GM19455 (cell line): ENCODE results near the gene VSIG10.
A peak's percentile ranks its signal among the peaks of the same experiment; 100 is the strongest.
"Not testable (repeated sequence)": the region's sequence is repeated elsewhere in the genome, so short reads cannot be mapped to it uniquely, and the experiment has no call there.

Experiments
- ATAC-seq: cut with Tn5 transposase; IDR thresholded peaks from one replicate; pipeline ENCODE4 v1.9.1; 2021; ENCODE audit not compliant: unreplicated experiment

Gene VSIG10, protein sequence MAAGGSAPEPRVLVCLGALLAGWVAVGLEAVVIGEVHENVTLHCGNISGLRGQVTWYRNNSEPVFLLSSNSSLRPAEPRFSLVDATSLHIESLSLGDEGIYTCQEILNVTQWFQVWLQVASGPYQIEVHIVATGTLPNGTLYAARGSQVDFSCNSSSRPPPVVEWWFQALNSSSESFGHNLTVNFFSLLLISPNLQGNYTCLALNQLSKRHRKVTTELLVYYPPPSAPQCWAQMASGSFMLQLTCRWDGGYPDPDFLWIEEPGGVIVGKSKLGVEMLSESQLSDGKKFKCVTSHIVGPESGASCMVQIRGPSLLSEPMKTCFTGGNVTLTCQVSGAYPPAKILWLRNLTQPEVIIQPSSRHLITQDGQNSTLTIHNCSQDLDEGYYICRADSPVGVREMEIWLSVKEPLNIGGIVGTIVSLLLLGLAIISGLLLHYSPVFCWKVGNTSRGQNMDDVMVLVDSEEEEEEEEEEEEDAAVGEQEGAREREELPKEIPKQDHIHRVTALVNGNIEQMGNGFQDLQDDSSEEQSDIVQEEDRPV

DNA sequence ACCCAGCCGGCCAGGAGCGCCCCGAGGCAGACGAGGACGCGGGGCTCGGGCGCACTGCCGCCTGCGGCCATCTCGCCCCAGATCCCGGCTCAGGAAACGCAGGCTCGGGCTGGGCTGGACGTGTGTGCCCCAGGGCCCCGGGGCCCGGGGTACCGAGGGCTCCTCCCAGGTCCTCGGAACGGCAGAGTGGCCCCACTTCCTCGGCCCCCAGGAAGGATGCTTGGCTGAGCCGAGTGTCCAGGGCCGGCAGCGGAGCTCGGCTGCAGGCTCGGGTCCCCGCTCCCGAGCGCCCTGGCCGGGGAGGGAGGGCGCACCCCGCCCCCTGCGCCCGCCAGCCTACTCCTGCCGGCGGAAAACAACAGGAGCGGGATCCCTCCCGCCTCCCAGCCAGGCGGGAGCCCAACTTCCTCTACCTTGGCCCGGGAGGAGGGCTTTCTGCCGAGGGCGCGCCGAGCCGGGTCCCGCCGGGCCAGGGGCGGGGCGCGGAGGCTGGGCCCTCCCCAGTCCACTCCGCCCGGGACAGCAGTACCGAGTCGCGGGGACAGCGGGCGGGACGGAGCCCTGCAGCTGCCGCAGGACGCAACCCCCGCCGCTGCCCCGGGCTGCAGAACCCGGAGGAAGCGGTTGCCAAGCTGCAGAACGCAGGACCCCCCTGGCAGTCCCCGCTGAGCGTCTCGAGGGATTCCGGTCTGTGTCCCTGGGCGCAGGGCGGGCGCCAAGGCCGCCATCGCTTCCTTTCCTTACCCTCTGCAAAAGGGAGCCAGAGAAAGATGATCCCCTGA, at the start of gene VSIG10:
Gene VSIG10, minus strand, starts transcription at position 411 of the 782 bp plus-strand sequence. Its CDS starts 340 bp downstream, at position 71.
- ATAC-seq = no peak

DNA sequence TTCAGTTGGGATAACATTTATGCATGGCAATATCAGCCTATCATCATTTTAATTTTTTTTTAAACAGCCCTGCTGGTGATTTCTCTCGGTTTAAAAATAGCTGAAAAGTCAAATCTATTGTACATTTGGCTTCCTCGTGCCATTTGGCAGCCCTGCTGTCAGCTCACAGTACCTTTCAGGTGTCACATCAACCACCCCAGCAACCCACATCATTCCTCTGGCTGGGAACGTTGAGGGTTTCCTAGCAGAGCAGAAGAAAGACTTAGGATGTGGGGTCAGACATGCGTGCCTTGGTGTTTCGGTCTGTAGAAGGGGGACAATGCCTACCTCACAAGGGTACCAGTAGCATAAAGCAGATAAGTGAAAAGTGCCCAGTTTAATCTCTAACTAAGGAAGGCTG, 47.9 kb upstream of the VSIG10 start:
- no peak for ATAC-seq

- no peak for ATAC-seq
Measured at GRCh38 chr12:118150625-118151024, 46.8 kb upstream of the VSIG10 start.

DNA sequence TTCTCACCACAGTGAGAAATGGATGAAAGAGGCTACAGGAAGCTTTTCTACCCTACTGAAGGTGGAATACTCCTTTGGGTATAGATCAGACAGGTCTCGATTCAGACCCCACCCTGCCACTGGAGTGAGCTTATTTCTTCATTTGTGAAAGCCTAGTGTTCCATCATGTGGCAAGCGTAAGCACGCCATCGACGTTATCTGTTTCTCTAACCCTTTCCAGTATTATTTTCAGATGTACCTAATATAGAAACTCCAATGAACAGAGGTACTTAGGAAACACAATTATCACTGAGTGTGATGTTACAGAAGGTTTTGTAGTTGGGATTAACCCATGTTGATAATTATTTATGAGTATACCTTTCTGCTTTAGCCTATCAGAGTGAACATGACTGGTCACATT, 44.5 kb upstream of the VSIG10 start:
- no peak for ATAC-seq

- no peak for ATAC-seq
Measured at GRCh38 chr12:118145798-118146156, 42.0 kb upstream of the VSIG10 start.

DNA sequence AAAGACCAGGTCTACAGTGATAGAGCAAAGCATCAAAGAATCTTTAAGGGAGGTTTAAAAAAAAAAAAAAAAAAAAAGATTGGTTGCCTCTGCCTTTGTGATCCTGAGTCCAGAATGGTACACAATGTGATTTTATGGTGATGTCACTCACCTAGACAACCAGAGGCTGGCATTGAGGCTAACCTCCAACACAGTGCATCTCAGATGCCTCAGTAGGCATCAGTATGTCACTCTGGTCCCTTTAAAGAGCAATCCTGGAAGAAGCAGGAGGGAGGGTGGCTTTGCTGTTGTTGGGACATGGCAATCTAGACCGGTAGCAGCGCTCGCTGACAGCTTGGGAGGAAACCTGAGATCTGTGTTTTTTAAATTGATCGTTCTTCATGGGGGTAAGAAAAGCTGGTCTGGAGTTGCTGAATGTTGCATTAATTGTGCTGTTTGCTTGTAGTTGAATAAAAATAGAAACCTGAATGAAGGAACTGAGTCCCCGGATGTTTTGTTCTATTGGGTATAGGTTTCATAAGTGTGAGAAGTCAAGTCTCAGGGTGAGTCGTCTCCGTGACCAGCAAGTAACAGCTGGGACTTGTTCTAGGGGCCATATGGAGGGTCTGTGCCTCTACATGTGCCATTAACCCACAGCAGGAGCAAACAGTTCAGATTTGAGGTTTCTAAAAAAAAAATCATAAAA, 41.4 kb upstream of the VSIG10 start:
- ATAC-seq = no peak

DNA sequence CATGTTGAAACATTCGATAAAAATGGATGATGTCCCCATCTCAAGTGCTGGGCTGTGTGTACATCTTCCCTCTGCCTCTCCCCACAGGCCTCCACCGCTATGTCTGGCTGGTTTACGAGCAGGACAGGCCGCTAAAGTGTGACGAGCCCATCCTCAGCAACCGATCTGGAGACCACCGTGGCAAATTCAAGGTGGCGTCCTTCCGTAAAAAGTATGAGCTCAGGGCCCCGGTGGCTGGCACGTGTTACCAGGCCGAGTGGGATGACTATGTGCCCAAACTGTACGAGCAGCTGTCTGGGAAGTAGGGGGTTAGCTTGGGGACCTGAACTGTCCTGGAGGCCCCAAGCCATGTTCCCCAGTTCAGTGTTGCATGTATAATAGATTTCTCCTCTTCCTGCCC, 40.7 kb upstream of the VSIG10 start:
- no peak for ATAC-seq

- no peak for ATAC-seq
Measured at GRCh38 chr12:118140825-118141224, 37.0 kb upstream of the VSIG10 start.

DNA sequence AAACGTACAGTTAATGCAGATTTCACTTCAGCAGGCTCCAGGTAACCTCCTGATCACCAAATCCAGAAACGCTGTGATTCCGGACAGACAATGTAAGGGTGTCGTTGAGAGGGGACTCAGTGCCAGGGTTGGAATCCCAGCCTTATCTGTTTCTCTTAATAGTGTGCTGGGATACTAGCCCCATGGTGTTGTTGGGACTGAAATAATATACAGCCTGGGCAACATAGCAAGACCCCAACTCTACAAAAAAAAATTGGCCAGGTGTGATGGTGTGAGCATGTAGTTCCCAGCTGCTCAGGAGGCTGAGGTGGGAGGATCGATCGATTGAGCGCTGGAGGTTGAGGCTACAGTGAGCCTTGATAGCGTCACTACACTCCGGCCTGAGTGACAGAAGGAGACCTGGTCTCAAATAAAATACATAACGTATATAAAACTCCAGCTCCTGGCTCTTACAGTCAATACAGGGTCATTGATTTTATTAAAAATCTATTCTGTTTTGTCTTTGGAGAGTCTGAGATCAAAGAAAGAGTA, 33.4 kb upstream of the VSIG10 start:
- ATAC-seq = no peak

DNA sequence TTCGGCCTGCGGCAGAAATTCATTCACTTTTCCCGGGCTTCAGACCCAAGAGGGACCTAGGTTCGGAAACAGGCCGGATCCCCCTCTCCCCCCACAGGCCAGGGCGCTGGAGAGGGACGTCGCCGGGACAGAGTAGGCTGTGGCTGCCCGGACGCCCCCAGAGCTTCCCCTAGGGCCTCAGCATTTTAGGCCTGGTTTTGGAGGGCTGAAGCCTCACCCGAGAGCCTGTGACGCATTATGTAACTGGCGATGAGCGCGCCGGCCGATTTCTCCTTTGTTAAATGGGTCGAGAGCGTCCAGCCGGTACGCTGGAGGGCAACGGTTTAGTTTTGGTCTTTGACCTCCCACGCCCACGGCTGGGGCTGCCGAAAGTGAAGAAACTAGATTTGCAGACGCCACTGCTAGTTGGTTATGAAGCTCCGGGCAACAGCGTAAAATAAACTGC, 32.8 kb upstream of the VSIG10 start:
- ATAC-seq = peak; percentile 45

DNA sequence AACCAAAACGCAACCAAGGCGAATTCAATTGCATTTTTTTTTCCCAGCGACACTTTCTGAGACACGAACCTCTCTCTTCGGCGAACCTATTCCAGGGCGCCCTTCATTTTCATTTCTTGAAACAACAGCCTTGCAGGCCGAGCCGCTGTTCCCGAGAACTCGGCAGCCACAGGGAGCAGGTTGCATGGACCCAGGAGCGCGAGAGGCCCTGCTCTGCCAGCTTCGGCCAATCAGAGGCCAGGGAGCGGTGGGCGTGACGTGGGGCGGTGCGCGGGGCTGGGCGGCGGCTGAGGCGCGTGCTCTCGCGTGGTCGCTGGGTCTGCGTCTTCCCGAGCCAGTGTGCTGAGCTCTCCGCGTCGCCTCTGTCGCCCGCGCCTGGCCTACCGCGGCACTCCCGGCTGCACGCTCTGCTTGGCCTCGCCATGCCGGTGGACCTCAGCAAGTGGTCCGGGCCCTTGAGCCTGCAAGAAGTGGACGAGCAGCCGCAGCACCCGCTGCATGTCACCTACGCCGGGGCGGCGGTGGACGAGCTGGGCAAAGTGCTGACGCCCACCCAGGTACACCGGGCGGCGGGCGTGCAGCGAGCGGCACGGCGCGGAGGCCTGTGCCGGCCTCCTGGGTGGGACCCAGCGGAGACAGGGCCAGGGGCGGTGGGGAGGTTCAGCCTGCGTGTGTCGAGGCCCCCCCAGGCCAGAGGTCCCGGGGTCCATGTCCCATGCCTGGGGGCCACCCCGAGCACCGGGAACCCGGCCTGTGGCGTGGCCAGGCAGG, 32.2 kb upstream of the VSIG10 start, which contains the start of gene PEBP1:
Gene PEBP1, plus strand, starts transcription at position 337 of the 771 bp plus-strand sequence. Its CDS starts 86 bp downstream, at position 423.
- peak; percentile 96 for ATAC-seq

DNA sequence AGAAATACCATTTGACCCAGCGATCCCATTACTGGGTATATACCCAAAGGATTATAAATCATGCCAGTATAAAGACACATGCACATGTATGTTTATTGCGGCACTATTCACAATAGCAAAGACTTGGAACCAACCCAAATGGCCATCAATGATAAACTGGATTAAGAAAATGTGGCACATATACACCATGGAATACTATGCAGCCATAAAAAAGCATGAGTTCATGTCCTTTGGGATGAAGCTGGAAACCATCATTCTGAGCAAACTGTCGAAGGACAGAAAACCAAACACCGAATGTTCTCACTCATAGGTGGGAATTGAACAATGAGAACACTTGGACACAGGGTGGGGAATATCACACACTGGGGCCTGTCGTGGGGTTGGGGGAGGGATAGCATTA, 25.6 kb upstream of the VSIG10 start:
- ATAC-seq = not testable (repeated sequence)

- no peak for ATAC-seq
Measured at GRCh38 chr12:118127867-118128266, 24.1 kb upstream of the VSIG10 start.

- no peak for ATAC-seq
Measured at GRCh38 chr12:118126119-118126757, 22.4 kb upstream of the VSIG10 start.

DNA sequence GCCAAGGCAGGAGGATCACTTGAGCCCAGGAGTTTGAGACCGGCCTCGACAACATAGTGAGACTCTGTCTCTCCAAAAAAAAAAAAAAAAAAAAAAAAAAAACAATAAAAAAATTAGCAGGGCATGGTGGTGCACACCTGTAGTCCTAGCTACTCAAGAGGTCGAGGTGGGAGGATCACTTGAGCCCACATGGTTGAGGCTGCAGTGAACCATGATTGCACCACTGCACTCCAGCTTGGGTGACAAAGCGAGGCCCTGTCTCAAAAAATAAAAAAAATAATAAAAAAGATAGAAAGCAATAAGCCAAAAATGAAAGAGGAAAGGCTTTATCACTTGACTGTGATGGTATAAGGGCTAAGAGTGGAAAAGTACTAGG, 21.9 kb upstream of the VSIG10 start:
- no peak for ATAC-seq

- ATAC-seq = no peak
Measured at GRCh38 chr12:118124333-118124874, 20.6 kb upstream of the VSIG10 start.

DNA sequence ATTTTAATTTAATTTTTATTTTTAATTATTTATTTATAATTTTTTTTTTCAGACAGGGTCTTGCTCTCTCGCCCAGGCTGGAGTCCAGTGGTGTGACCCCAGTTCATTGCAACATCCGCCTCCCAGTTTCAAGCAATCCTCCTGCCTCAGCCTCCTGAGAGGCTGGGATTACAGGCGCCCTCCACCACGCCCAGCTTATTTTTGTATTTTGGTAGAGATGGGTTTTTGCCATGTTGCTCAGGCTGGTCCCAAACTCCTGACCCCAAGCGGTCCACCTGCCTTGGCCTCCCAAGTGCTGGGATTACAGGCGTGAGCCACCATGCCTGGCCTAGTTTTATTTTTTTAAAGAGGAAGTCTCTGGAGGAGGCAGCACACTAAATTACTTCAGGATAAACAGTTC, 18.5 kb upstream of the VSIG10 start:
- no peak for ATAC-seq

GRCh38 chr12:118120579-118121363, 17.0 kb upstream of the VSIG10 start:
- ATAC-seq = peak; percentile 68

GRCh38 chr12:118119449-118119879, 15.7 kb upstream of the VSIG10 start:
- ATAC-seq = no peak
